HCT116 (cell line): ENCODE measurements around the gene FBXL16. TPM values are rescaled to one million over a fixed set of nuclear protein-coding genes. Genes with fewer than 3 reads are reported as not detected.

ENCODE experiments used
- ATAC-seq: fragments of 200-7000 bp; cut with Tn5 transposase; 2 replicates; pipeline ENCODE4 v1.9.1; 2020; ENCODE audit warnings: mild to moderate bottlenecking, moderate library complexity
- BruUV-seq: library from RNA; stranded (reverse); fragments of 400-500 nt; replicated peaks from 2 replicates; lab custom pipeline; 2021; lab: Mats Ljungman, UMichigan
- CTCF ChIA-PET: fragments of 300-600 bp; sonication (Branson Sonifier 250); formaldehyde crosslinking; loops from one replicate; lab custom pipeline; 2021; ENCODE audit warnings: antibody characterized with exemption; lab: Charles Lee
- POLR2A ChIA-PET: fragments of 300-600, 350-600 bp; sonication (Branson Sonifier 250); formaldehyde crosslinking; loops from one replicate; lab custom pipeline; 2021; ENCODE audit warnings: antibody characterized with exemption; lab: Charles Lee
- RAD21 ChIA-PET, 2 experiments: fragments of 300-600 bp; sonication (Branson Sonifier 250); formaldehyde crosslinking; loops; one replicate each; lab custom pipeline; 2023; ENCODE audit warnings: low total read pairs in 2 of 2; ENCODE audit not compliant: uncharacterized antibody in 2 of 2, unreplicated experiment in 2 of 2, low non-redundant PET in 1 of 2; lab: Charles Lee
- DNase-seq: peaks from one replicate; pipeline ENCODE4 v3.0.0-alpha.2; 2010; ENCODE audit warnings: low read depth, low spot score
- H2AFZ ChIP-seq: fragments of 200-600 bp; shearing (Covaris generic), sonication (generic); 2 replicates; pipeline ENCODE4 v1.6.1; 2017; ENCODE audit warnings: low read depth, mixed run types, mixed read lengths, antibody characterized with exemption, low read length; ENCODE audit not compliant: poor library complexity, severe bottlenecking
- H3K27ac ChIP-seq: 2 replicates; pipeline ENCODE4 v1.5.1; 2012; ENCODE audit warnings: low read depth, low read length
- H3K27me3 ChIP-seq: fragments of 200-600 bp; sonication (generic); 2 replicates; pipeline ENCODE4 v1.6.1; 2016; ENCODE audit warnings: mixed run types, low read length, mixed read lengths; ENCODE audit not compliant: insufficient read depth
- H3K36me3 ChIP-seq, 2 experiments: fragments of 200-500 bp in 1 of 2; fragments of 200-600 bp in 1 of 2; sonication (Bioruptor generic) in 1 of 2; sonication (generic) in 1 of 2; 2 replicates each; pipeline versions ENCODE4 v1.5.1 to v1.6.1; 2014 to 2016; ENCODE audit warnings: low read length in 2 of 2, inconsistent platforms in 1 of 2, mixed read lengths in 1 of 2, mixed run types in 1 of 2; ENCODE audit not compliant: insufficient read depth in 2 of 2, control insufficient read depth in 1 of 2
- H3K4me1 ChIP-seq, 2 experiments: fragments of 200-600 bp in 1 of 2; sonication (generic) in 1 of 2; 2 replicates each; pipeline versions ENCODE4 v1.5.1 to v1.6.1; 2012 to 2017; ENCODE audit warnings: low read length in 2 of 2, inconsistent platforms in 1 of 2, mild to moderate bottlenecking in 1 of 2, mixed read lengths in 1 of 2, mixed run types in 1 of 2, moderate library complexity in 1 of 2; ENCODE audit not compliant: insufficient read depth in 2 of 2, control insufficient read depth in 1 of 2
- H3K4me2 ChIP-seq: fragments of 200-600 bp; sonication (generic); 2 replicates; pipeline ENCODE4 v1.6.1; 2017; ENCODE audit warnings: mixed run types, low read length, mixed read lengths
- H3K4me3 ChIP-seq, 2 experiments: fragments of 200-600 bp in 1 of 2; sonication (generic) in 1 of 2; replicated peaks in 1 of 2; 2 replicates each; pipeline ENCODE4 v1.5.1; 2011 to 2016; ENCODE audit warnings: low read length in 2 of 2, control low read depth in 1 of 2, low read depth in 1 of 2, mild to moderate bottlenecking in 1 of 2, mixed read lengths in 1 of 2, mixed run types in 1 of 2
- H3K79me2 ChIP-seq: fragments of 200-600 bp; sonication (generic); 2 replicates; pipeline ENCODE4 v1.6.1; 2017; ENCODE audit warnings: mild to moderate bottlenecking, mixed run types, low read length, moderate library complexity, mixed read lengths; ENCODE audit not compliant: insufficient read depth
- H3K9ac ChIP-seq: fragments of 200-600 bp; sonication (generic); 2 replicates; pipeline ENCODE4 v1.6.1; 2016; ENCODE audit warnings: low read length, mixed read lengths
- H3K9me2 ChIP-seq: fragments of 200-600 bp; sonication (generic), shearing (Covaris generic); 2 replicates; pipeline ENCODE4 v1.6.1; 2017; ENCODE audit warnings: mixed run types, mild to moderate bottlenecking, moderate library complexity; ENCODE audit not compliant: insufficient read depth
- H3K9me3 ChIP-seq, 2 experiments: fragments of 200-500 bp in 1 of 2; fragments of 200-600 bp in 1 of 2; sonication (Bioruptor generic) in 1 of 2; sonication (generic) in 1 of 2; 2 replicates each; pipeline ENCODE4 v1.6.1; 2014 to 2017; ENCODE audit warnings: low read length in 2 of 2, mixed read lengths in 2 of 2, inconsistent platforms in 1 of 2, low read depth in 1 of 2, mild to moderate bottlenecking in 1 of 2, mixed run types in 1 of 2, moderate library complexity in 1 of 2; ENCODE audit not compliant: control insufficient read depth in 1 of 2, insufficient read depth in 1 of 2
- H4K20me1 ChIP-seq: fragments of 200-600 bp; sonication (generic), shearing (Covaris generic); 2 replicates; pipeline ENCODE4 v1.6.1; 2017; ENCODE audit warnings: mixed run types, mild to moderate bottlenecking, moderate library complexity; ENCODE audit not compliant: insufficient read depth
- ATF3 ChIP-seq: IDR thresholded peaks from 2 replicates; pipeline ENCODE4 v1.6.1; 2012
- CEBPB ChIP-seq: IDR thresholded peaks from 2 replicates; pipeline ENCODE4 v1.6.1; 2012; ENCODE audit warnings: low read depth
- EGR1 ChIP-seq: IDR thresholded peaks from 2 replicates; pipeline ENCODE4 v1.6.1; 2012; ENCODE audit warnings: low read depth
- ELF1 ChIP-seq: IDR thresholded peaks from 2 replicates; pipeline ENCODE4 v1.6.1; 2012; ENCODE audit warnings: low read depth, borderline replicate concordance
- EZH2 ChIP-seq: fragments of 200-600 bp; sonication (generic); IDR thresholded peaks from 2 replicates; pipeline ENCODE4 v1.6.1; 2017; ENCODE audit warnings: antibody characterized with exemption, mixed run types
- EZH2phosphoT487 ChIP-seq: fragments of 200-600 bp; IDR thresholded peaks from 2 replicates; pipeline ENCODE4 v1.6.1; 2018; ENCODE audit warnings: antibody characterized with exemption, borderline replicate concordance
- FOSL1 ChIP-seq: IDR thresholded peaks from 2 replicates; pipeline ENCODE4 v1.6.1; 2012; ENCODE audit warnings: low read depth
- JUND ChIP-seq: IDR thresholded peaks from 2 replicates; pipeline ENCODE4 v1.6.1; 2012
- POLR2A ChIP-seq: IDR thresholded peaks from 2 replicates; pipeline ENCODE4 v1.7.0; 2011; ENCODE audit warnings: borderline replicate concordance; ENCODE audit not compliant: insufficient read depth, insufficient read length; ENCODE audit errors: extremely low read depth
- POLR2AphosphoS5 ChIP-seq: IDR thresholded peaks from 2 replicates; pipeline ENCODE4 v1.6.1; 2011; ENCODE audit warnings: mild to moderate bottlenecking, low read depth, low read length, moderate library complexity
- RAD21 ChIP-seq: IDR thresholded peaks from 2 replicates; pipeline ENCODE4 v1.6.1; 2012; ENCODE audit warnings: low read depth, mild to moderate bottlenecking
- SIN3A ChIP-seq: IDR thresholded peaks from 2 replicates; pipeline ENCODE4 v1.6.1; 2012; ENCODE audit warnings: low read depth
- SP1 ChIP-seq: IDR thresholded peaks from 2 replicates; pipeline ENCODE4 v1.6.1; 2012; ENCODE audit warnings: low read depth
- SRF ChIP-seq: IDR thresholded peaks from 2 replicates; pipeline ENCODE4 v1.6.1; 2012; ENCODE audit warnings: low read depth
- TCF7L2 ChIP-seq: IDR thresholded peaks from 2 replicates; pipeline ENCODE4 v1.7.0; 2011; ENCODE audit warnings: borderline replicate concordance, inconsistent platforms; ENCODE audit not compliant: insufficient read depth, insufficient read length; ENCODE audit errors: extremely low read depth
- ZFX ChIP-seq: fragments of 450-650 bp; IDR thresholded peaks from 2 replicates; pipeline ENCODE4 v1.6.1; 2017
- ZNF274 ChIP-seq: fragments of 200-500 bp; sonication (Bioruptor generic); IDR thresholded peaks from 2 replicates; pipeline ENCODE4 v1.6.1; 2014; ENCODE audit warnings: mild to moderate bottlenecking, low read depth, low read length, inconsistent platforms
- intact Hi-C: fragments of 100-400 bp; cut with micrococcal nuclease; formaldehyde crosslinking; loops from 2 replicates; pipeline ENCODE4 v1.10.0; 2022
- total RNA-seq: library from RNA; stranded (reverse); gene quantifications from one replicate; pipeline ENCODE4 v1.2.1, GENCODE V29; 2021; ENCODE audit not compliant: unreplicated experiment
- TF ChIP-seq, protein P1 (sequence below), 3 experiments: fragments of 200-600 bp in 1 of 3; sonication (generic) in 1 of 3; IDR thresholded peaks in 2 of 3; conservative IDR thresholded peaks in 1 of 3; 2 replicates each; pipeline ENCODE4 v1.5.1; 2012 to 2017; ENCODE audit warnings: low read depth in 2 of 3, low read length in 2 of 3, antibody characterized with exemption in 1 of 3, borderline replicate concordance in 1 of 3, control low read depth in 1 of 3, mild to moderate bottlenecking in 1 of 3, mixed read lengths in 1 of 3, mixed run types in 1 of 3, moderate library complexity in 1 of 3; ENCODE audit not compliant: insufficient read depth in 1 of 3
- TF ChIP-seq, protein P2 (sequence below): IDR thresholded peaks from 2 replicates; pipeline ENCODE4 v1.6.1; 2012

FBXL16 gene
- total RNA-seq, 1 experiment from 2014 or later: 49.7 TPM

- TF ChIP-seq, protein P1, sequence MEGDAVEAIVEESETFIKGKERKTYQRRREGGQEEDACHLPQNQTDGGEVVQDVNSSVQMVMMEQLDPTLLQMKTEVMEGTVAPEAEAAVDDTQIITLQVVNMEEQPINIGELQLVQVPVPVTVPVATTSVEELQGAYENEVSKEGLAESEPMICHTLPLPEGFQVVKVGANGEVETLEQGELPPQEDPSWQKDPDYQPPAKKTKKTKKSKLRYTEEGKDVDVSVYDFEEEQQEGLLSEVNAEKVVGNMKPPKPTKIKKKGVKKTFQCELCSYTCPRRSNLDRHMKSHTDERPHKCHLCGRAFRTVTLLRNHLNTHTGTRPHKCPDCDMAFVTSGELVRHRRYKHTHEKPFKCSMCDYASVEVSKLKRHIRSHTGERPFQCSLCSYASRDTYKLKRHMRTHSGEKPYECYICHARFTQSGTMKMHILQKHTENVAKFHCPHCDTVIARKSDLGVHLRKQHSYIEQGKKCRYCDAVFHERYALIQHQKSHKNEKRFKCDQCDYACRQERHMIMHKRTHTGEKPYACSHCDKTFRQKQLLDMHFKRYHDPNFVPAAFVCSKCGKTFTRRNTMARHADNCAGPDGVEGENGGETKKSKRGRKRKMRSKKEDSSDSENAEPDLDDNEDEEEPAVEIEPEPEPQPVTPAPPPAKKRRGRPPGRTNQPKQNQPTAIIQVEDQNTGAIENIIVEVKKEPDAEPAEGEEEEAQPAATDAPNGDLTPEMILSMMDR (IDR thresholded peaks at IDR 0.05 in 2 of 3, conservative IDR thresholded peaks at IDR 0.05 in 1 of 3; ENCODE audit: borderline replicate concordance in 1 of 3, insufficient read depth in 1 of 3, low read depth in 2 of 3, low read length in 2 of 3): no peak
- TF ChIP-seq EGR1 (no peak), TCF7L2 (no peak), SP1 (no peak), JUND (no peak), FOSL1 (no peak), ATF3 (no peak), ZFX (no peak), ZNF274 (no peak)
- TF ChIP-seq, protein P2, sequence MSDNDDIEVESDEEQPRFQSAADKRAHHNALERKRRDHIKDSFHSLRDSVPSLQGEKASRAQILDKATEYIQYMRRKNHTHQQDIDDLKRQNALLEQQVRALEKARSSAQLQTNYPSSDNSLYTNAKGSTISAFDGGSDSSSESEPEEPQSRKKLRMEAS: no peak
Measured at GRCh38 chr16:749010-749409, 43.4 kb upstream of the FBXL16 start (continued).

- Histone ChIP-seq H2AFZ (no peak overlapping the region), H3K36me3 (no peaks in the 10 kb centered on the region), H4K20me1 (no peaks in the 10 kb centered on the region), H3K9me2 (no peaks in the 10 kb centered on the region), H3K9ac (no peak overlapping the region), H3K4me1 (peaks cover 0 to 7% of the 10 kb centered on the region in 2 experiments; a peak in 2 of 4 replicates), H3K9me3 (no peaks in the 10 kb centered on the region), H3K4me2 (no peak overlapping the region), H3K27me3 (no peaks in the 10 kb centered on the region), H3K27ac (no peak overlapping the region), H3K4me3 (no peak overlapping the region), H3K79me2 (no peaks in the 10 kb centered on the region)
- intact Hi-C loops: no loop called here
- ChIA-PET RAD21 (no interaction called here), CTCF (interaction anchor here (1.6 kb wide), 1 partner anchor 36 kb away, joined by 3 read pairs; no protein-coding TSS in a partner anchor), POLR2A (no interaction called here)
- ATAC-seq (no peak), DNase-seq (no peak)
- BruUV-seq: no TSS peak
- TF ChIP-seq CEBPB: no peak
- no peak for TF ChIP-seq TCF7L2
- TF ChIP-seq, protein P1 (IDR thresholded peaks at IDR 0.05 in 2 of 3, conservative IDR thresholded peaks at IDR 0.05 in 1 of 3; ENCODE audit: borderline replicate concordance in 1 of 3, insufficient read depth in 1 of 3, low read depth in 2 of 3, low read length in 2 of 3): no peak
- TF ChIP-seq ZFX: no peak
- TF ChIP-seq EZH2: no peak
- TF ChIP-seq ELF1: no peak
- TF ChIP-seq SIN3A: no peak
- no peak for TF ChIP-seq ZNF274
- no peak for TF ChIP-seq POLR2A
- TF ChIP-seq ATF3: no peak
- no peak for TF ChIP-seq FOSL1
- no peak for TF ChIP-seq EGR1
- TF ChIP-seq JUND: no peak
- TF ChIP-seq, protein P2: no peak
- TF ChIP-seq POLR2AphosphoS5: no peak
- no peak for TF ChIP-seq EZH2phosphoT487
- TF ChIP-seq SRF: no peak
- no peak for TF ChIP-seq RAD21
Measured at GRCh38 chr16:747978-748746, 42.6 kb upstream of the FBXL16 start.
